B cell (primary cell): ENCODE data around the gene NAP1L1.

ENCODE experiments used
- CTCF ChIP-seq: fragments of 200-600 bp; IDR thresholded peaks from one replicate; pipeline ENCODE4 v1.8.0; 2022; ENCODE audit warnings: antibody characterized with exemption, mild to moderate bottlenecking
- EZH2 ChIP-seq: IDR thresholded peaks from 2 replicates; pipeline ENCODE4 v1.6.1; 2012; ENCODE audit warnings: borderline replicate concordance, low read depth, mild to moderate bottlenecking, moderate library complexity, low read length; ENCODE audit not compliant: insufficient read depth, poor library complexity, severe bottlenecking

- TF ChIP-seq EZH2, result no peak
- no peak for TF ChIP-seq CTCF
These were observed 44.0 kb downstream of the NAP1L1 start for GRCh38 chr12:76040461-76040860.
